Measurements from ENCODE around the gene VPREB1.

DNA sequence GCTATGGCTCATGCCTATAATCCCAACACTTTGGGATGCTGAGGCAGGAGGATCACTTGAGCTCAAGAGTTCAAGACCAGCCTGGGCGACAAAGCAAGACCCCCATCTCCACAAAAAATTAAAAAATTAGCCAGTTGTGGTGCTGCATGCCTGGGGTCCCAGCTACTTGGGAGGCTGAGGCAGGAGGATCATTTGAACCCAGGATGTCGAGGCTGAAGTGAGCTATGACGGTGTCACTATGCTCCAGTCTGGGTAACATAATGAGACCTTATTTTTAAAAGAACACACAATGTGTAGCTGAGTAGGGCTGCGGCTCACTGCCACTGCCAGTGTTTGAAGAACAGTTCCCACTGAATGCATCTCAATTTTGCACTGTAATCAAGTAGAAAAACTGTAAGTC, 7.1 kb upstream of the VPREB1 start:
- TF ChIP-seq CTCF (IDR thresholded peaks at IDR 0.05 in 8 of 11, conservative IDR thresholded peaks at IDR 0.05 in 3 of 11), result no peak
- no peak for TF ChIP-seq POLR2A (IDR thresholded peaks at IDR 0.05)

Data from spleen (tissue), 7 donors.